Muscle of leg (tissue), 11 donors: ENCODE measurements around the gene AP1G1. TPM values are rescaled to one million over a fixed set of nuclear protein-coding genes. Genes with fewer than 3 reads are reported as not detected.
"Not testable (repeated sequence)": the region's sequence is repeated elsewhere in the genome, so short reads cannot be mapped to it uniquely, and the experiment has no call there.

ENCODE experiments used
- DNase-seq: peaks from one replicate; pipeline ENCODE4 v3.0.0; 2013
- H3K27ac ChIP-seq: one replicate; pipeline ENCODE4 v1.5.1; 2013; ENCODE audit warnings: mild to moderate bottlenecking, low read length, control low read depth
- H3K27me3 ChIP-seq: one replicate; pipeline ENCODE4 v1.6.1; 2013; ENCODE audit warnings: low read length; ENCODE audit not compliant: control insufficient read depth, insufficient read depth
- H3K36me3 ChIP-seq: one replicate; pipeline ENCODE4 v1.6.1; 2013; ENCODE audit warnings: low read length; ENCODE audit not compliant: control insufficient read depth, insufficient read depth
- H3K4me1 ChIP-seq: one replicate; pipeline ENCODE4 v1.6.1; 2013; ENCODE audit warnings: low read length; ENCODE audit not compliant: control insufficient read depth, insufficient read depth
- H3K4me3 ChIP-seq: one replicate; pipeline ENCODE4 v1.5.1; 2013; ENCODE audit warnings: low read length, control low read depth
- H3K9me3 ChIP-seq: replicated peaks from 2 replicates; pipeline ENCODE4 v1.6.1; 2013; ENCODE audit warnings: low read depth, low read length; ENCODE audit not compliant: control insufficient read depth
- WGBS: methylation state at CpG from one replicate; pipeline ENCODE4 v1.1.5; 2013; ENCODE audit warnings: missing lambda C conversion rate; ENCODE audit not compliant: insufficient coverage; 5-methylcytosine and 5-hydroxymethylcytosine counted together
- polyA plus RNA-seq, 8 donors: library from polyadenylated mRNA; unstranded; fragments of 120-200 nt; gene quantifications; one replicate each; pipeline versions ENCODE4 v1.2.1 to v1.2.3, GENCODE V29; 2013; ENCODE audit warnings: inconsistent platforms in 1 of 8, low replicate concordance in 1 of 8; ENCODE audit not compliant: insufficient read length in 8 of 8, insufficient read depth in 1 of 8
- total RNA-seq: library from RNA; stranded (reverse); fragments of 120-200 nt; gene quantifications from one replicate; pipeline ENCODE4 v1.2.4, GENCODE V29; 2013

AP1G1 gene
- total and polyA plus RNA-seq, 9 donors, result 33.7 to 42.7 (median 38.8) TPM

GRCh38 chr16:71846431-71846830, 37.8 kb upstream of the AP1G1 start:
- peak overlapping the region; percentile 78 for H3K27ac ChIP-seq
- H3K9me3 ChIP-seq, result no peaks in the 10 kb centered on the region
- WGBS, result under 1% methylated on average over 17 of the region's 20 CpGs
- DNase-seq, result peak; percentile 27
- peaks cover 10% of the 10 kb centered on the region for H3K4me1 ChIP-seq
- H3K4me3 ChIP-seq, result peak overlapping the region; percentile 91
- no peaks in the 10 kb centered on the region for H3K27me3 ChIP-seq
- H3K36me3 ChIP-seq, result peaks cover 35% of the 10 kb centered on the region

- H3K4me1 ChIP-seq, result peaks cover 10% of the 10 kb centered on the region
- H3K9me3 ChIP-seq, result no peaks in the 10 kb centered on the region
- peaks cover 29% of the 10 kb centered on the region for H3K36me3 ChIP-seq
- under 1% methylated on average over 58 of the region's 62 CpGs for WGBS
- peak; percentile 96 for DNase-seq
- H3K27me3 ChIP-seq, result no peaks in the 10 kb centered on the region
- H3K4me3 ChIP-seq, result peak within 1 kb of the TSS; percentile 91
- H3K27ac ChIP-seq, result peak within 1 kb of the TSS; percentile 85
Observed at GRCh38 chr16:71845639-71846430, 37.2 kb upstream of the AP1G1 start, which contains the start of gene ATXN1L. TSS of gene ATXN1L (plus strand) at chr16:71845976. CDS start at chr16:71849741, 3,765 bp downstream.

- no peak overlapping the region for H3K27ac ChIP-seq
- no CpG with 5 or more reads among the region's 2 CpGs for WGBS
- no peak for DNase-seq
- peaks cover 10% of the 10 kb centered on the region for H3K4me1 ChIP-seq
- H3K9me3 ChIP-seq, result no peaks in the 10 kb centered on the region
- no peaks in the 10 kb centered on the region for H3K27me3 ChIP-seq
- no peak overlapping the region for H3K4me3 ChIP-seq
- peaks cover 9% of the 10 kb centered on the region for H3K36me3 ChIP-seq
Observed at GRCh38 chr16:71843572-71843971, 34.9 kb upstream of the AP1G1 start.

- Histone ChIP-seq H3K27ac (no peak overlapping the region), H3K4me3 (no peak overlapping the region), H3K9me3 (no peaks in the 10 kb centered on the region), H3K4me1 (peaks cover 2% of the 10 kb centered on the region), H3K27me3 (no peaks in the 10 kb centered on the region), H3K36me3 (no peaks in the 10 kb centered on the region)
- DNase-seq, result no peak
- 91% methylated on average over 1 of the region's 7 CpGs for WGBS
Observed at GRCh38 chr16:71840052-71840451, 31.4 kb upstream of the AP1G1 start.

- Histone ChIP-seq H3K4me3 (no peak overlapping the region), H3K4me1 (no peaks in the 10 kb centered on the region), H3K27me3 (no peaks in the 10 kb centered on the region), H3K36me3 (no peaks in the 10 kb centered on the region), H3K9me3 (no peaks in the 10 kb centered on the region), H3K27ac (no peak overlapping the region)
- no CpG with 5 or more reads among the region's 3 CpGs for WGBS
- DNase-seq, result no peak
Observed at GRCh38 chr16:71837150-71837549, 28.5 kb upstream of the AP1G1 start.

GRCh38 chr16:71834291-71834690, 25.7 kb upstream of the AP1G1 start:
- DNase-seq, result no peak
- WGBS, result 70% methylated on average over 2 of the region's 3 CpGs
- Histone ChIP-seq H3K36me3 (no peaks in the 10 kb centered on the region), H3K27ac (no peak overlapping the region), H3K4me3 (no peak overlapping the region), H3K27me3 (no peaks in the 10 kb centered on the region), H3K9me3 (no peaks in the 10 kb centered on the region), H3K4me1 (no peaks in the 10 kb centered on the region)

- not testable (repeated sequence) for DNase-seq, H3K4me3 ChIP-seq, H3K27ac ChIP-seq, H3K36me3 ChIP-seq, H3K4me1 ChIP-seq, H3K9me3 ChIP-seq, H3K27me3 ChIP-seq
- no CpG with 5 or more reads among the region's 2 CpGs for WGBS
Observed at GRCh38 chr16:71832112-71832511, 23.5 kb upstream of the AP1G1 start.

- not testable (repeated sequence) for H3K27me3 ChIP-seq, H3K4me1 ChIP-seq, H3K9me3 ChIP-seq, H3K27ac ChIP-seq, H3K4me3 ChIP-seq, DNase-seq, H3K36me3 ChIP-seq
- no CpG with 5 or more reads among the region's 3 CpGs for WGBS
Observed at GRCh38 chr16:71831698-71832097, 23.1 kb upstream of the AP1G1 start.

- no CpG with 5 or more reads among the region's 2 CpGs for WGBS
- H3K4me3 ChIP-seq, result no peak overlapping the region
- H3K9me3 ChIP-seq, result no peaks in the 10 kb centered on the region
- no peak overlapping the region for H3K27ac ChIP-seq
- H3K27me3 ChIP-seq, result no peaks in the 10 kb centered on the region
- DNase-seq, result no peak
- no peaks in the 10 kb centered on the region for H3K36me3 ChIP-seq
- no peaks in the 10 kb centered on the region for H3K4me1 ChIP-seq
Observed at GRCh38 chr16:71830359-71830758, 21.7 kb upstream of the AP1G1 start.

GRCh38 chr16:71826533-71827017, 17.9 kb upstream of the AP1G1 start:
- 83% methylated on average over 5 of the region's 5 CpGs for WGBS
- H3K4me3 ChIP-seq, result no peak overlapping the region

More at GRCh38 chr16:71826533-71827017, 17.9 kb upstream of the AP1G1 start:
- DNase-seq, result no peak
- H3K36me3 ChIP-seq, result no peaks in the 10 kb centered on the region
- H3K4me1 ChIP-seq, result no peaks in the 10 kb centered on the region
- no peaks in the 10 kb centered on the region for H3K27me3 ChIP-seq
- H3K9me3 ChIP-seq, result no peaks in the 10 kb centered on the region
- H3K27ac ChIP-seq, result no peak overlapping the region
